Lung (tissue), 12 donors: ENCODE data around the gene LRRK1. TPM values are rescaled to one million over a fixed set of nuclear protein-coding genes. Genes with fewer than 3 reads are reported as not detected.

ENCODE experiments used
- ATAC-seq: fragments of 200-7000 bp; cut with Tn5 transposase; one replicate; pipeline ENCODE4 v1.9.1; 2020; ENCODE audit warnings: moderate number of reproducible peaks; ENCODE audit not compliant: insufficient read depth, low FRiP score
- DNase-seq, 3 donors: peaks; one replicate each; pipeline ENCODE4 v3.0.0-alpha.2; 2013 to 2017
- H3K27ac ChIP-seq, 2 donors: one replicate each; pipeline ENCODE4 v1.5.1; 2013; ENCODE audit warnings: mild to moderate bottlenecking in 2 of 2, moderate library complexity in 2 of 2, control low read depth in 1 of 2, inconsistent platforms in 1 of 2, low read depth in 1 of 2, low read length in 1 of 2
- H3K27me3 ChIP-seq, 3 donors: one replicate each; pipeline ENCODE4 v1.5.1; 2013; ENCODE audit warnings: low read length in 2 of 3; ENCODE audit not compliant: control insufficient read depth in 3 of 3, insufficient read depth in 3 of 3
- H3K36me3 ChIP-seq, 4 donors: one replicate each; pipeline ENCODE4 v1.5.1; 2013; ENCODE audit warnings: low read length in 4 of 4, mild to moderate bottlenecking in 1 of 4, moderate library complexity in 1 of 4; ENCODE audit not compliant: control insufficient read depth in 4 of 4, insufficient read depth in 4 of 4
- H3K4me1 ChIP-seq, 5 donors: one replicate each; pipeline ENCODE4 v1.5.1; 2013; ENCODE audit warnings: low read length in 5 of 5, mild to moderate bottlenecking in 2 of 5, moderate library complexity in 1 of 5; ENCODE audit not compliant: control insufficient read depth in 5 of 5, insufficient read depth in 5 of 5
- H3K4me3 ChIP-seq: one replicate; pipeline ENCODE4 v1.5.1; 2013; ENCODE audit warnings: mild to moderate bottlenecking, control low read depth, moderate library complexity
- H3K9ac ChIP-seq, 2 donors: one replicate each; pipeline ENCODE4 v1.5.1; 2013; ENCODE audit warnings: low read length in 2 of 2, control low read depth in 1 of 2; ENCODE audit not compliant: insufficient read depth in 1 of 2
- H3K9me3 ChIP-seq, 4 donors: one replicate each; pipeline ENCODE4 v1.5.1; 2013; ENCODE audit warnings: low read length in 3 of 4, mild to moderate bottlenecking in 1 of 4, moderate library complexity in 1 of 4; ENCODE audit not compliant: control insufficient read depth in 4 of 4, insufficient read depth in 3 of 4
- CTCF ChIP-seq: IDR thresholded peaks from 2 replicates; pipeline ENCODE4 v1.5.1; 2012; ENCODE audit warnings: mild to moderate bottlenecking; ENCODE audit errors: control extremely low read depth, extremely low read depth
- WGBS, 2 donors: extraction: QIAGEN DNeasy Blood & Tissue Kit; methylation state at CpG; one replicate each; pipeline ENCODE4 v1.1.7; 2013; 5-methylcytosine and 5-hydroxymethylcytosine counted together
- polyA plus RNA-seq, 2 donors: library from polyadenylated mRNA; stranded (reverse); fragments of 200-250 nt; gene quantifications; one replicate each; pipeline ENCODE4 v1.2.1, GENCODE V29; 2013
- total RNA-seq, 2 donors: library from RNA; depleted of rRNA in 1 of 2; stranded (reverse); fragments of >200 nt in 1 of 2; gene quantifications; one replicate each; pipeline ENCODE4 v1.2.1, GENCODE V29; 2014 to 2021
- donor health status: control.
- donor health status: control.
- donor health status: Bipolar disorder and iron deficiency.
- donor health status: healthy.
- donor health status: DM: yes; HTN: yes; CAD: no.

The LRRK1 gene
- total and polyA plus RNA-seq, 4 donors: 5.7 to 22.9 (median 9.7) TPM

GRCh38 chr15:101116681-101116976 lies 197.5 kb downstream of the LRRK1 start:
- no peak for ATAC-seq
- Histone ChIP-seq H3K27me3 (no peaks in the 10 kb centered on the region), H3K36me3 (no peaks in the 10 kb centered on the region), H3K9ac (peak overlapping the region in 1 of 2 donors; percentile 20), H3K4me1 (peaks cover 0 to 40% (median 14%) of the 10 kb centered on the region in 5 donors), H3K27ac (no peak overlapping the region), H3K4me3 (no peak overlapping the region), H3K9me3 (no peaks in the 10 kb centered on the region)
- TF ChIP-seq CTCF: no peak
- DNase-seq: peak in 1 of 3 donors; percentile 0
- WGBS, 2 donors: 77 to 83% methylated on average over 1 of the region's 1 CpG

- H3K27me3 ChIP-seq: no peaks in the 10 kb centered on the region
- H3K4me1 ChIP-seq: peaks cover 0 to 41% (median 19%) of the 10 kb centered on the region in 5 donors
- no peak overlapping the region for H3K27ac ChIP-seq
- no peak for TF ChIP-seq CTCF
- 97% methylated on average over 9 of the region's 9 CpGs for WGBS, 2 donors
- H3K36me3 ChIP-seq: no peaks in the 10 kb centered on the region
- DNase-seq: no peak
- H3K9ac ChIP-seq: no peak overlapping the region
- ATAC-seq: no peak
- no peaks in the 10 kb centered on the region for H3K9me3 ChIP-seq
- H3K4me3 ChIP-seq: no peak overlapping the region
Observed at GRCh38 chr15:101118116-101118515, 199.0 kb downstream of the LRRK1 start.

GRCh38 chr15:101118615-101119014 lies 199.5 kb downstream of the LRRK1 start:
- Histone ChIP-seq H3K9ac (no peak overlapping the region), H3K4me3 (no peak overlapping the region), H3K36me3 (no peaks in the 10 kb centered on the region), H3K4me1 (peaks cover 0 to 36% (median 16%) of the 10 kb centered on the region in 5 donors), H3K27me3 (no peaks in the 10 kb centered on the region), H3K9me3 (no peaks in the 10 kb centered on the region), H3K27ac (no peak overlapping the region)
- DNase-seq: no peak
- no peak for ATAC-seq
- WGBS, 2 donors: 98 to 100% methylated on average over 10 of the region's 10 CpGs
- no peak for TF ChIP-seq CTCF

GRCh38 chr15:101119181-101119580 lies 200.0 kb downstream of the LRRK1 start:
- H3K36me3 ChIP-seq: no peaks in the 10 kb centered on the region

More at GRCh38 chr15:101119181-101119580, 200.0 kb downstream of the LRRK1 start:
- no peaks in the 10 kb centered on the region for H3K27me3 ChIP-seq
- ATAC-seq: no peak
- 90 to 98% methylated on average over 2 of the region's 2 CpGs for WGBS, 2 donors
- no peak overlapping the region for H3K9ac ChIP-seq
- no peak overlapping the region for H3K27ac ChIP-seq
- no peaks in the 10 kb centered on the region for H3K9me3 ChIP-seq
- no peak for DNase-seq
- H3K4me3 ChIP-seq: no peak overlapping the region
- H3K4me1 ChIP-seq: peaks cover 0 to 36% (median 16%) of the 10 kb centered on the region in 5 donors
- TF ChIP-seq CTCF: no peak
